ENCODE results near the gene USHBP1.

- TF ChIP-seq POLR2A (IDR thresholded peaks at IDR 0.05; ENCODE audit: borderline replicate concordance, extremely low read depth, insufficient read depth, insufficient read length) = no peak
- no peak for TF ChIP-seq ATF3 (IDR thresholded peaks at IDR 0.05)
- TF ChIP-seq YY1 (IDR thresholded peaks at IDR 0.05; ENCODE audit: extremely low read depth, insufficient replicate concordance, low read depth, low read length) = no peak
- TF ChIP-seq, protein P1, sequence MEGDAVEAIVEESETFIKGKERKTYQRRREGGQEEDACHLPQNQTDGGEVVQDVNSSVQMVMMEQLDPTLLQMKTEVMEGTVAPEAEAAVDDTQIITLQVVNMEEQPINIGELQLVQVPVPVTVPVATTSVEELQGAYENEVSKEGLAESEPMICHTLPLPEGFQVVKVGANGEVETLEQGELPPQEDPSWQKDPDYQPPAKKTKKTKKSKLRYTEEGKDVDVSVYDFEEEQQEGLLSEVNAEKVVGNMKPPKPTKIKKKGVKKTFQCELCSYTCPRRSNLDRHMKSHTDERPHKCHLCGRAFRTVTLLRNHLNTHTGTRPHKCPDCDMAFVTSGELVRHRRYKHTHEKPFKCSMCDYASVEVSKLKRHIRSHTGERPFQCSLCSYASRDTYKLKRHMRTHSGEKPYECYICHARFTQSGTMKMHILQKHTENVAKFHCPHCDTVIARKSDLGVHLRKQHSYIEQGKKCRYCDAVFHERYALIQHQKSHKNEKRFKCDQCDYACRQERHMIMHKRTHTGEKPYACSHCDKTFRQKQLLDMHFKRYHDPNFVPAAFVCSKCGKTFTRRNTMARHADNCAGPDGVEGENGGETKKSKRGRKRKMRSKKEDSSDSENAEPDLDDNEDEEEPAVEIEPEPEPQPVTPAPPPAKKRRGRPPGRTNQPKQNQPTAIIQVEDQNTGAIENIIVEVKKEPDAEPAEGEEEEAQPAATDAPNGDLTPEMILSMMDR (IDR thresholded peaks at IDR 0.05 in 2 of 3, conservative IDR thresholded peaks at IDR 0.05 in 1 of 3; ENCODE audit: borderline replicate concordance in 1 of 3, insufficient read depth in 1 of 3, low read depth in 2 of 3, low read length in 2 of 3) = no peak
- no peak for TF ChIP-seq EGR1 (IDR thresholded peaks at IDR 0.05; ENCODE audit: low read depth)
- TF ChIP-seq ZBTB33 (IDR thresholded peaks at IDR 0.05; ENCODE audit: extremely low read depth, insufficient replicate concordance, low read length) = no peak
Observed at GRCh38 chr19:17263712-17264640, 569 bp downstream of the USHBP1 start.

Data from HCT116 (cell line).